ENCODE data around the gene DGKB. TPM values are rescaled to one million over a fixed set of nuclear protein-coding genes. Genes with fewer than 3 reads are reported as not detected.

DGKB gene
- total and polyA plus RNA-seq, 2 of the 8 experiments (the other 6 are each of a cell fraction or from before 2014, with no cell fraction given), result 1.9 to 2.6 TPM

GRCh38 chr7:14807507-14807906 lies 95.0 kb downstream of the DGKB start:
- Histone ChIP-seq H4K20me1 (replicated peaks in 1 of 2; ENCODE audit: control insufficient read depth in 1 of 2, insufficient read depth in 2 of 2, low read length in 2 of 2) (no peaks in the 10 kb centered on the region), H2BK120ac (replicated peaks; ENCODE audit: low read depth, low read length) (no peak overlapping the region), H2BK5ac (ENCODE audit: low read depth, low read length) (no peak overlapping the region), H3K27me3 (replicated peaks in 1 of 4; ENCODE audit: control insufficient read depth in 3 of 4, extremely low read depth in 1 of 4, insufficient read depth in 3 of 4, low read length in 3 of 4) (no peaks in the 10 kb centered on the region), H3K79me1 (ENCODE audit: low read depth, low read length) (no peaks in the 10 kb centered on the region), H2AK5ac (ENCODE audit: low read depth, low read length) (no peak overlapping the region), H3K4ac (replicated peaks; ENCODE audit: insufficient read length, low read depth, low read length) (no peak overlapping the region), H3K4me3 (ENCODE audit: extremely low read depth in 1 of 4, insufficient read depth in 2 of 4, low read depth in 3 of 4, low read length in 4 of 4) (no peak overlapping the region), H2BK20ac (ENCODE audit: low read length) (no peak overlapping the region), H3K23me2 (ENCODE audit: low read depth, low read length) (no peaks in the 10 kb centered on the region), H2AFZ (ENCODE audit: low read length) (no peak overlapping the region), H3K36me3 (ENCODE audit: control insufficient read depth in 2 of 4, insufficient read depth in 4 of 4, low read length in 3 of 4) (no peaks in the 10 kb centered on the region), H2BK12ac (ENCODE audit: low read depth, low read length) (no peak overlapping the region), H3K56ac (replicated peaks; ENCODE audit: insufficient read length, low read depth, low read length) (no peak overlapping the region), H2BK15ac (ENCODE audit: low read length) (no peak overlapping the region), H3K9ac (replicated peaks in 1 of 4; ENCODE audit: extremely low read depth in 1 of 4, low read depth in 3 of 4, low read length in 3 of 4) (no peak overlapping the region), H3K9me3 (ENCODE audit: insufficient read depth in 2 of 2, low read depth in 1 of 2, low read length in 1 of 2) (no peaks in the 10 kb centered on the region), H3K14ac (ENCODE audit: insufficient read length) (no peak overlapping the region), H3K79me2 (ENCODE audit: control insufficient read depth in 1 of 2, insufficient read depth in 2 of 2, low read length in 2 of 2) (no peaks in the 10 kb centered on the region), H3K4me2 (ENCODE audit: insufficient read depth in 1 of 2, low read depth in 2 of 2, low read length in 2 of 2) (no peak overlapping the region), H3K27ac (ENCODE audit: low read depth, low read length) (no peak overlapping the region), H3K4me1 (replicated peaks in 1 of 4; ENCODE audit: control insufficient read depth in 3 of 4, insufficient read depth in 4 of 4, low read length in 3 of 4) (no peaks in the 10 kb centered on the region), H3K18ac (ENCODE audit: extremely low read depth, low read length) (no peak overlapping the region), H3K23ac (ENCODE audit: insufficient read length) (no peak overlapping the region), H4K91ac (replicated peaks; ENCODE audit: insufficient read length, low read length) (no peak overlapping the region), H4K5ac (ENCODE audit: insufficient read length, low read depth, low read length) (no peak overlapping the region), H4K8ac (ENCODE audit: extremely low read depth, insufficient read depth, low read length) (no peak overlapping the region)
- DNase-seq (ENCODE audit: low read depth in 1 of 2, low spot score in 2 of 2) (no peak), FAIRE-seq (no peak)
- TF ChIP-seq, protein P1, sequence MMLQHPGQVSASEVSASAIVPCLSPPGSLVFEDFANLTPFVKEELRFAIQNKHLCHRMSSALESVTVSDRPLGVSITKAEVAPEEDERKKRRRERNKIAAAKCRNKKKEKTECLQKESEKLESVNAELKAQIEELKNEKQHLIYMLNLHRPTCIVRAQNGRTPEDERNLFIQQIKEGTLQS (IDR thresholded peaks at IDR 0.05; ENCODE audit: insufficient read depth, low read depth, low read length), result no peak
- TF ChIP-seq RBBP5 (IDR thresholded peaks at IDR 0.05; ENCODE audit: borderline replicate concordance, low read depth, low read length), result no peak
- no peak for TF ChIP-seq ZNF274 (IDR thresholded peaks at IDR 0.05; ENCODE audit: borderline replicate concordance, extremely low read depth, low read length)
- no peak for TF ChIP-seq BRCA1 (IDR thresholded peaks at IDR 0.05; ENCODE audit: low read depth, low read length)
- TF ChIP-seq EGR1 (IDR thresholded peaks at IDR 0.05; ENCODE audit: borderline replicate concordance, low read depth, low read length), result no peak
- no peak for TF ChIP-seq CREB1 (IDR thresholded peaks at IDR 0.05)
- no peak for TF ChIP-seq GABPA (IDR thresholded peaks at IDR 0.05; ENCODE audit: borderline replicate concordance, insufficient read depth, low read length)
- POLR2A ChIA-PET (ENCODE audit: partially characterized antibody), result no interaction called here
- 92% methylated on average over 3 of the region's 3 CpGs; no CpG with 5 or more reads in 1 of the 2 experiments for WGBS, 2 experiments (ENCODE audit: extremely low coverage in 1 of 2, insufficient coverage in 1 of 2, insufficient read length in 1 of 2, insufficient replicate concordance in 2 of 2, low coverage in 1 of 2, low lambda C conversion rate in 2 of 2, missing lambda C conversion rate in 1 of 2)
- CTCF ChIA-PET (ENCODE audit: partially characterized antibody), result no interaction called here

Measured in H1 (cell line).